C4-2B (cell line): ENCODE results near the gene ARF3.

ENCODE experiments used
- ZFX ChIP-seq: fragments of 450-650 bp; IDR thresholded peaks from 2 replicates; pipeline ENCODE4 v1.6.1; 2017
- TF ChIP-seq, protein P1 (sequence below): fragments of 450-650 bp; conservative IDR thresholded peaks from 2 replicates; pipeline ENCODE4 v1.5.1; 2017; ENCODE audit warnings: mild to moderate bottlenecking

- TF ChIP-seq, protein P1, sequence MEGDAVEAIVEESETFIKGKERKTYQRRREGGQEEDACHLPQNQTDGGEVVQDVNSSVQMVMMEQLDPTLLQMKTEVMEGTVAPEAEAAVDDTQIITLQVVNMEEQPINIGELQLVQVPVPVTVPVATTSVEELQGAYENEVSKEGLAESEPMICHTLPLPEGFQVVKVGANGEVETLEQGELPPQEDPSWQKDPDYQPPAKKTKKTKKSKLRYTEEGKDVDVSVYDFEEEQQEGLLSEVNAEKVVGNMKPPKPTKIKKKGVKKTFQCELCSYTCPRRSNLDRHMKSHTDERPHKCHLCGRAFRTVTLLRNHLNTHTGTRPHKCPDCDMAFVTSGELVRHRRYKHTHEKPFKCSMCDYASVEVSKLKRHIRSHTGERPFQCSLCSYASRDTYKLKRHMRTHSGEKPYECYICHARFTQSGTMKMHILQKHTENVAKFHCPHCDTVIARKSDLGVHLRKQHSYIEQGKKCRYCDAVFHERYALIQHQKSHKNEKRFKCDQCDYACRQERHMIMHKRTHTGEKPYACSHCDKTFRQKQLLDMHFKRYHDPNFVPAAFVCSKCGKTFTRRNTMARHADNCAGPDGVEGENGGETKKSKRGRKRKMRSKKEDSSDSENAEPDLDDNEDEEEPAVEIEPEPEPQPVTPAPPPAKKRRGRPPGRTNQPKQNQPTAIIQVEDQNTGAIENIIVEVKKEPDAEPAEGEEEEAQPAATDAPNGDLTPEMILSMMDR: peak; percentile 73
- no peak for TF ChIP-seq ZFX
These were observed 21.0 kb upstream of the ARF3 start, which contains the start of gene WNT1 for GRCh38 chr12:48978291-48978740.
